Measurements from ENCODE around the gene ACVRL1. TPM values are rescaled to one million over a fixed set of nuclear protein-coding genes. Genes with fewer than 3 reads are reported as not detected.

The ACVRL1 gene
- polyA plus RNA-seq, 1 experiment: 13.1 TPM

DNA sequence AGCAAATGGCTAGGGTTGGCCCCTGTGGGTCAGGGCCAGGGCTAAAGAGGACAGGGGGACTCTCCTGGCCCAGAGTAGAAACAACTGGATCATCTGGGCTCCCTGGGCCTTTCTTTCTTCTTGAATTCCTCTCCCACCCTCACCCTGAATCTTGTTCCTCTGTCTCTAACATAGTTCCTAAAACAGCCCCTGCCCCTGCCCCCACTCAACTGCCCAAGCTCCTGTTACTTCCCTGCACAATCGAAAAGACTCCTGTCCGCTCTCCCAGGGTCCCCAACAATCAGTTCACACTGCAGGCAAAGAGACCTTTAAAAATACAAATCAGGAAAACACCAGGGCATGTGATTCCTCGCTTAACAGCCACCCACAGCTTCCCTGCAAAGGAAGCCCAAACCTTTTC, 37.4 kb upstream of the ACVRL1 start:
- H3K36me3 ChIP-seq (ENCODE audit: control insufficient read depth, insufficient read depth, low read length): no peaks in the 10 kb centered on the region
- CTCF ChIA-PET: interaction anchor here (1.4 to 3.7 kb wide), 3 partner anchors 46 to 449 kb away, joined by 5 to 23 read pairs (median 13); no protein-coding TSS in a partner anchor
- H3K27me3 ChIP-seq (ENCODE audit: control insufficient read depth, insufficient read depth, low read length): peaks cover 3% of the 10 kb centered on the region; the same call in 1 of the 2 replicates
- TF ChIP-seq, protein P1, sequence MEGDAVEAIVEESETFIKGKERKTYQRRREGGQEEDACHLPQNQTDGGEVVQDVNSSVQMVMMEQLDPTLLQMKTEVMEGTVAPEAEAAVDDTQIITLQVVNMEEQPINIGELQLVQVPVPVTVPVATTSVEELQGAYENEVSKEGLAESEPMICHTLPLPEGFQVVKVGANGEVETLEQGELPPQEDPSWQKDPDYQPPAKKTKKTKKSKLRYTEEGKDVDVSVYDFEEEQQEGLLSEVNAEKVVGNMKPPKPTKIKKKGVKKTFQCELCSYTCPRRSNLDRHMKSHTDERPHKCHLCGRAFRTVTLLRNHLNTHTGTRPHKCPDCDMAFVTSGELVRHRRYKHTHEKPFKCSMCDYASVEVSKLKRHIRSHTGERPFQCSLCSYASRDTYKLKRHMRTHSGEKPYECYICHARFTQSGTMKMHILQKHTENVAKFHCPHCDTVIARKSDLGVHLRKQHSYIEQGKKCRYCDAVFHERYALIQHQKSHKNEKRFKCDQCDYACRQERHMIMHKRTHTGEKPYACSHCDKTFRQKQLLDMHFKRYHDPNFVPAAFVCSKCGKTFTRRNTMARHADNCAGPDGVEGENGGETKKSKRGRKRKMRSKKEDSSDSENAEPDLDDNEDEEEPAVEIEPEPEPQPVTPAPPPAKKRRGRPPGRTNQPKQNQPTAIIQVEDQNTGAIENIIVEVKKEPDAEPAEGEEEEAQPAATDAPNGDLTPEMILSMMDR (IDR thresholded peaks at IDR 0.05; ENCODE audit: insufficient read depth, low read depth, low read length): no peak
- POLR2A ChIA-PET: interaction anchor here (0.6 kb wide), 1 partner anchor 391 kb away, joined by 3 read pairs; no protein-coding TSS in a partner anchor
- DNase-seq (ENCODE audit: low read depth): no peak
- H3K4me3 ChIP-seq (ENCODE audit: low read depth, low read length): no peak overlapping the region

DNA sequence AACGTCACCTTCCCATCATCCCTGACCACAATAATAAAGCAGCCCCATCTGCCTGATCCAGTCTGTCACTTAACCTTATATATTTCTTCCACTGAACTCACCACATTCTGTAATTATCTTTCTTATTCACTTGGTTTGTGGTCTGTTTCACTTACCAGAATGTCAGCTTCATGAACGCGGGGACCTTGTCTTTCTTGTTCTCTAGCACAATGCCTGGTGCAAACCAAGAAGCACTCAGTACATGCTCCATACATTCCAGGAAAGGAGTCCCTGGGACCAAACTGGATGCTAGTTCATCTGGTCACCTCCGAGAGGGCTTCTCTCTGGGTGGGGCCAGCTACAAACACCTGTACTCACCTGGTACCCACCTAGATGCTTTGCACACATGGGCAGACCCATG, 36.8 kb upstream of the ACVRL1 start:
- ChIA-PET CTCF (interaction anchor here (1.4 to 3.7 kb wide), 3 partner anchors 46 to 449 kb away, joined by 5 to 23 read pairs (median 13); no protein-coding TSS in a partner anchor), POLR2A (no interaction called here)
- H3K27me3 ChIP-seq (ENCODE audit: control insufficient read depth, insufficient read depth, low read length): no peaks in the 10 kb centered on the region; the same call in 1 of the 2 replicates
- H3K36me3 ChIP-seq (ENCODE audit: control insufficient read depth, insufficient read depth, low read length): no peaks in the 10 kb centered on the region
- no peak for DNase-seq (ENCODE audit: low read depth)
- TF ChIP-seq, protein P1 (IDR thresholded peaks at IDR 0.05; ENCODE audit: insufficient read depth, low read depth, low read length): no peak
- no peak overlapping the region for H3K4me3 ChIP-seq (ENCODE audit: low read depth, low read length)

DNA sequence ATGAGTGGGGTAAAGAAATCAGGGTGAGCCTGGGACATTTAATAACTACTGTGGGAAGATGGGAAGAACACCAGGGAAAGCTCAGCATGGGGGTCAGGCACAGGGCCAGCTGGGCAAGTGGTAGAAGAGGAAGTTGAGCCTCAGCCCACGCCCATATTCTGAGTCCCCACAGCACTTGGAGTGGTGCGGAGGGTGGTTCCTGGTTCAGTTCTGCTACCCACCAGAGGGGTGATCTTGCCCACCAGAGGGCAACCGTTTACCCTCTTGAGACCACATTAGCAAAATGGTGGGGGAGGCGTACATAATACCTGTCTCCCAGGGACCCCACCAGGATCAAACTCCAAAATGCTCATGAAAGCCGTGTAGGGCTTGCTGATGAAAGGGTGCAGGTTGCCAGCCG, 36.2 kb upstream of the ACVRL1 start:
- CTCF ChIA-PET: interaction anchor here (0.7 to 3.7 kb wide), 4 partner anchors 47 to 450 kb away, joined by 3 to 23 read pairs (median 9); no protein-coding TSS in a partner anchor

DNA sequence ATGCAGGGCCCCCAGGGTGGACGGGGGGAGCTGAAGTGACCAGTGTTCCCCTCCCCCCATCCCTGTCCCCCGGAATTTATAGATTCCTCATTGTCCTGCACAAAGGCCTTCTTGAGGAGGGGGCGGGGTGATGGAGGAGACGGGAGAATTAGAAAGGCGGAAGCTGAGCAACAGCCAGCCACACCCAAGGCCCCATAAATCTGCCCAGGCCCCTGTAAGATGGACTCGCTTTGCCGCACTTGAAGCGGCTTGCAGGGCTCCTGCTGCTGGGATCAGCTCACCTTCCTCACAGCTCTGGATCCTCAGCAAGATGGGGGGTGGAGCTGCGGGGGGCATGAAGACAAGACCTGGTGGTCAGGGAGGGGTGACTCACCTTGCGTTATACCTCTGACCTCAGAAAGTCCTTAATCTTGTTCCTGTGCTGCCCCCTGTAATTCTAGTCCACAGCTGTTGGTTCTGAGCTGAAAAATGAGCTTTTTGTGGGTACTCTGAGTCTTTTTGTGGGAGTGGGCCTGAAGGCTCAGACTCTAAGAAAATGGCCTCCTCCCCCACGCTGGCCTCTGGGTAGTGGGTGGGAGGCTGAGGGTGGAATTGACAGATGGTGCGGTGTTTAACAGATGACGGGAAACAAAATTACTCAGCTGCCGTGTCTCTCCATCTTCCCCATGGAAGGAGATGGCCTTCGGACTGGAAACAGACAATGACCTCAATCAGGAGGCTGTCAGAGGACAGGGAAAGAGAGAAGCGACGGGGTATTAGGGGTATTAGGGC, 35.2 kb upstream of the ACVRL1 start:
- Histone ChIP-seq H3K36me3 (ENCODE audit: control insufficient read depth, insufficient read depth, low read length) (no peaks in the 10 kb centered on the region), H3K4me3 (ENCODE audit: low read depth, low read length) (no peak overlapping the region), H3K27me3 (ENCODE audit: control insufficient read depth, insufficient read depth, low read length) (no peaks in the 10 kb centered on the region; the same call in 1 of the 2 replicates)
- ChIA-PET POLR2A (interaction anchor here (0.6 kb wide), 1 partner anchor 14 kb away, joined by 5 read pairs; no protein-coding TSS in a partner anchor), CTCF (interaction anchor here (0.7 to 3.7 kb wide), 5 partner anchors 9 to 451 kb away, joined by 3 to 23 read pairs (median 3); no protein-coding TSS in a partner anchor)
- TF ChIP-seq, protein P1 (IDR thresholded peaks at IDR 0.05; ENCODE audit: insufficient read depth, low read depth, low read length): no peak
- DNase-seq (ENCODE audit: low read depth): no peak

More for the DNA sequence above, 36.2 kb upstream of the ACVRL1 start:
- DNase-seq (ENCODE audit: low read depth): no peak
- Histone ChIP-seq H3K4me3 (ENCODE audit: low read depth, low read length) (no peak overlapping the region), H3K36me3 (ENCODE audit: control insufficient read depth, insufficient read depth, low read length) (no peaks in the 10 kb centered on the region), H3K27me3 (ENCODE audit: control insufficient read depth, insufficient read depth, low read length) (no peaks in the 10 kb centered on the region; the same call in 1 of the 2 replicates)
- POLR2A ChIA-PET: interaction anchor here (0.6 kb wide), 1 partner anchor 15 kb away, joined by 5 read pairs; no protein-coding TSS in a partner anchor
- TF ChIP-seq, protein P1 (IDR thresholded peaks at IDR 0.05; ENCODE audit: insufficient read depth, low read depth, low read length): no peak

DNA sequence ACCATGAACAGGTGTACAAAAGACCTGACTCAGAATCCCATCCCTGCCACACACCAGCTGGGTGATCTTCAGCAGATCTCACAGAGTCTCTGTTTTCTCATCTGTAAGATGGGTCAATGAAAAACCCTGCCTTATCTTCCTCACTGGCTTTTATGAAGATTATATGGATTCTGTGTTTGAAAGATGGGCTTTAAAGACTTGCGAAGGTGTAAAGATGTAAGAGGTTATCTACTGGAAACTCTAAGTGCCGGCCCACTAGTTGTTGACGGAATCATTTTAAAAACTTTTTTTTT, 34.7 kb upstream of the ACVRL1 start:
- no peak overlapping the region for H3K4me3 ChIP-seq (ENCODE audit: low read depth, low read length)
- TF ChIP-seq, protein P1 (IDR thresholded peaks at IDR 0.05; ENCODE audit: insufficient read depth, low read depth, low read length): no peak
- no peaks in the 10 kb centered on the region; the same call in 1 of the 2 replicates for H3K27me3 ChIP-seq (ENCODE audit: control insufficient read depth, insufficient read depth, low read length)
- DNase-seq (ENCODE audit: low read depth): no peak
- H3K36me3 ChIP-seq (ENCODE audit: control insufficient read depth, insufficient read depth, low read length): no peaks in the 10 kb centered on the region
- ChIA-PET POLR2A (no interaction called here), CTCF (interaction anchor here (0.9 to 4.8 kb wide), 5 partner anchors 8 to 452 kb away, joined by 3 to 63 read pairs (median 3); no protein-coding TSS in a partner anchor)

Data from BJ (cell line).